ENCODE data around the gene INO80C.
"Not testable (repeated sequence)": the region's sequence is repeated elsewhere in the genome, so short reads cannot be mapped to it uniquely, and the experiment has no call there.

GRCh38 chr18:35487525-35487924 lies 10.2 kb downstream of the INO80C start:
- not testable (repeated sequence) for TF ChIP-seq CTCF, POLR2A (IDR thresholded peaks at IDR 0.05)

Measured in lower leg skin (tissue), 3 donors.